ENCODE results near the gene CDK3. TPM values are rescaled to one million over a fixed set of nuclear protein-coding genes. Genes with fewer than 3 reads are reported as not detected.
A peak's percentile ranks its signal among the peaks of the same experiment; 100 is the strongest.

The CDK3 gene
- total and polyA plus RNA-seq, 4 donors: 1.5 to 6.3 (median 2.6) TPM

- TF ChIP-seq EGR1 (IDR thresholded peaks at IDR 0.05; ENCODE audit: low read depth in 2 of 2): no peak
- no peak for TF ChIP-seq JUND (IDR thresholded peaks at IDR 0.05)
- no peak for TF ChIP-seq ATF3 (IDR thresholded peaks at IDR 0.05)
- TF ChIP-seq FOXA2 (IDR thresholded peaks at IDR 0.05): no peak
- TF ChIP-seq CTCF (IDR thresholded peaks at IDR 0.05; ENCODE audit: low read depth, low read length, missing input control): no peak
- TF ChIP-seq NR2F2 (IDR thresholded peaks at IDR 0.05): no peak
Measured at GRCh38 chr17:76032780-76033108, 32.1 kb downstream of the CDK3 start (continued).

GRCh38 chr17:76033139-76033538, 32.5 kb downstream of the CDK3 start:
- no peak overlapping the region for H3K9ac ChIP-seq (ENCODE audit: low read depth in 1 of 2, low read length in 2 of 2)

GRCh38 chr17:76034428-76035350, 34.0 kb downstream of the CDK3 start:
- Histone ChIP-seq H3K36me3 (ENCODE audit: control insufficient read depth in 4 of 4, insufficient read depth in 3 of 4, low read depth in 1 of 4, low read length in 3 of 4) (peaks cover 2 to 22% (median 14%) of the 10 kb centered on the region in 4 donors), H3K4me3 (ENCODE audit: low read depth in 1 of 3, low read length in 3 of 3) (no peak overlapping the region), H3K4me1 (ENCODE audit: control insufficient read depth in 4 of 4, insufficient read depth in 4 of 4, low read length in 3 of 4) (peaks cover 0 to 2% (median under 1%) of the 10 kb centered on the region in 4 donors), H3K27ac (ENCODE audit: low read depth in 1 of 2, low read length in 2 of 2) (no peak overlapping the region), H3K9ac (ENCODE audit: low read depth in 1 of 2, low read length in 2 of 2) (no peak overlapping the region), H3K9me3 (ENCODE audit: control insufficient read depth in 4 of 4, low read length in 3 of 4) (no peaks in the 10 kb centered on the region), H3K27me3 (ENCODE audit: control insufficient read depth in 4 of 4, insufficient read depth in 4 of 4, low read length in 3 of 4) (no peaks in the 10 kb centered on the region)
- WGBS: 92% methylated on average over 13 of the region's 13 CpGs
- peak; percentile 82 for DNase-seq (ENCODE audit: low spot score)
- TF ChIP-seq JUND (IDR thresholded peaks at IDR 0.05) (no peak), ATF3 (IDR thresholded peaks at IDR 0.05) (no peak), MAX (IDR thresholded peaks at IDR 0.05) (no peak), SP1 (IDR thresholded peaks at IDR 0.05) (no peak), EGR1 (IDR thresholded peaks at IDR 0.05; ENCODE audit: low read depth in 2 of 2) (no peak), RXRA (IDR thresholded peaks at IDR 0.05) (no peak), FOXA1 (IDR thresholded peaks at IDR 0.05) (no peak), HNF4G (IDR thresholded peaks at IDR 0.05) (no peak), HNF4A (conservative IDR thresholded peaks at IDR 0.05) (no peak), GABPA (IDR thresholded peaks at IDR 0.05 in 1 of 2, conservative IDR thresholded peaks at IDR 0.05 in 1 of 2) (no peak), YY1 (IDR thresholded peaks at IDR 0.05) (no peak), TAF1 (conservative IDR thresholded peaks at IDR 0.05) (no peak), RAD21 (IDR thresholded peaks at IDR 0.05) (no peak), NR2F2 (IDR thresholded peaks at IDR 0.05) (no peak)

More at GRCh38 chr17:76033139-76033538, 32.5 kb downstream of the CDK3 start:
- Histone ChIP-seq H3K4me3 (ENCODE audit: low read depth in 1 of 3, low read length in 3 of 3) (no peak overlapping the region), H3K27me3 (ENCODE audit: control insufficient read depth in 4 of 4, insufficient read depth in 4 of 4, low read length in 3 of 4) (no peaks in the 10 kb centered on the region), H3K36me3 (ENCODE audit: control insufficient read depth in 4 of 4, insufficient read depth in 3 of 4, low read depth in 1 of 4, low read length in 3 of 4) (peaks cover 0 to 7% (median under 1%) of the 10 kb centered on the region in 4 donors), H3K4me1 (ENCODE audit: control insufficient read depth in 4 of 4, insufficient read depth in 4 of 4, low read length in 3 of 4) (peaks cover 0 to 3% (median 1%) of the 10 kb centered on the region in 4 donors), H3K9me3 (ENCODE audit: control insufficient read depth in 4 of 4, low read length in 3 of 4) (no peaks in the 10 kb centered on the region), H3K27ac (ENCODE audit: low read depth in 1 of 2, low read length in 2 of 2) (no peak overlapping the region)
- 96% methylated on average over 6 of the region's 6 CpGs for WGBS
- TF ChIP-seq JUND (IDR thresholded peaks at IDR 0.05) (no peak), ATF3 (IDR thresholded peaks at IDR 0.05) (no peak)
- DNase-seq (ENCODE audit: low spot score): no peak
